ENCODE data around the gene MT1B. TPM values are rescaled to one million over a fixed set of nuclear protein-coding genes. Genes with fewer than 3 reads are reported as not detected.
A peak's percentile ranks its signal among the peaks of the same experiment; 100 is the strongest.

MT1B gene
- total RNA-seq, 8 experiments from 2014 or later: not detected

DNA sequence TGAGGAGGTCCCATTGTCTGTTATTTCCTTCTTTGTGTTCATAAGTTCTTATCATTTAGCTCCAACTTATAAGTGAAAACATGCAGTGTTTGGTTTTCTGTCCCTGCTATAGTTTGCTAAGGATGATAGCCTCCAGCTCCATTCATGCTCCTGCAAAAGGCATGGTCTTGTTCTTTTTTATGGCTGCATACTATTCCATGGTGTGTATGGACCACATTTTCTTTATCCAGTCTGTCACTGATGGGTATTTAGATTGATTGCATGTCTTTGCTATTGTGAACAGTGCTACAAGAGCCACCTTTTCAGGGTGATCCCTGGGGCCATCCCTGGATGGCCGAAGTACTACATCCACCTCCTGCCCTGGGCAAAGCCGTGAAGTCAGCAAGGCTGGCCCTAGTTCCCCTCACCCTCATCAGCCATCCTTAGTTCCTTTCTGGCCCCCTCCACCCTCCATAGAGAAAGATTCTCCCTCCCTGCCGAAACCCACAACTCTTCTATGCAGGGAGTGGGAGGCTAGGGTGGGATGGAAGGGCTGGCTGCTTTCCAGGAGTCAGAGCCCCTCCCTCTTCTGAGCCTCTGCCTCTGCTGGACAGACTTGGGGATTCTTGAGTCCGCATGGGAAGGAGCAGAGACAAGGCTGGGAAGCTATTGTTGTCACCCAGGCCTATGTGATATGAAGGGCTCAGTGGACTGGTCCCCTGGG, 38.9 kb downstream of the MT1B start:
- WGBS, 10 experiments: 0 to 100% (median 83%) methylated on average over 1 to 4 of the region's 4 CpGs; no CpG with 5 or more reads in 5 of the 10 experiments
- Histone ChIP-seq H3K4me3 (no peak overlapping the region), H3K27ac (no peak overlapping the region), H3K4me1 (replicated peaks in 1 of 2) (no peaks in the 10 kb centered on the region)
- ATAC-seq (replicated peaks in 6 of 8): no peak
- in situ Hi-C loops (cut with MboI; ENCODE audit: low pct_unique_long_range_greater_than_20kb in 2 of 9, low sequenced_read_pairs in 9 of 9, unreplicated experiment in 9 of 9): loop anchor here in 3 of 9 experiments (10.0 to 25.0 kb wide), 2 partner anchors 116 to 978 kb away; no protein-coding TSS in a partner anchor

DNA sequence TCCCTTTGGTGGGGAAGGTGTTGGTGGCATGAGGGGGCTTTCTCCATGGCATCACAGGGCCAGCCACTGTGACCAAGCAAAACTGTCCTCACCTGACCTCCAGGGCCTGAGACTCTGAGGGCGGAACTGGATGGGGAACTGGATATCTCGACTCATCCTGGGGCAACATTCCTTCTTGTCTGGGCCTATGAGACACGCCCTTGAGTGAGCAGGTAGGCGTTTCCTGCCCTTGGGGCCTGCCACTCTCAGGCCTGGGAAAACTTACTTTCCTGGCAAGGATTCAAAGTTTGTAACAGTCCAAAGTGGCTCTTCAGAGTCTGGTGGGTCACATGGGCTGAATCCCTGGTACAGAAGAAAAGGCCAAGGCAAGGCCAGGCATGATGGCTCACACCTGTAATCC, 40.2 kb downstream of the MT1B start:
- H3K4me3 ChIP-seq: no peak overlapping the region
- no peak overlapping the region for H3K27ac ChIP-seq
- peak in 3 of 8 experiments; percentile 43 to 77 (median 72) for ATAC-seq (replicated peaks in 6 of 8)
- WGBS, 10 experiments: 40 to 100% (median 67%) methylated on average over 1 to 2 of the region's 4 CpGs; no CpG with 5 or more reads in 7 of the 10 experiments
- in situ Hi-C loops (cut with MboI; ENCODE audit: low pct_unique_long_range_greater_than_20kb in 2 of 9, low sequenced_read_pairs in 9 of 9, unreplicated experiment in 9 of 9): loop anchor here in 3 of 9 experiments (10.0 to 25.0 kb wide), 2 partner anchors 117 to 980 kb away; no protein-coding TSS in a partner anchor
- H3K4me1 ChIP-seq (replicated peaks in 1 of 2): no peaks in the 10 kb centered on the region

DNA sequence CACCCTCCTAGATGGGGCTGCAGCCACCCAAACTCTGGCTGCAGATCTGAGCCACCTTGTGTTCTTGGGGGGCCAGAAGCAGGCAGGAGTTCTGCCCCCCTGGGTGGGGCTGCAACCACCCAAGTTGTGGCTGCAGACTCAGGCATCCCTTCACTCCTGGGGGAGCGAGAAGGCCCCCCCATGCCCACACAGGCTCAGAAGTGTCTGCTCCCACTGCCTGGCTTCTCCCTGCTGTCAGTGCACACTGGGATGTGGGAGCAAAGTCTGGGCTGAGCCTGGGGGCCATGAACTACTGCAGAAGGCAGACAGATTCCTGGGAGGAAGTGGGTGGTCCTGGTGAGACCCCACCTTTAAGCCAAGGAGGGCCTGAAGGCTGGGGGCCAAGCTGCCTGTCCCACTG, 43.6 kb downstream of the MT1B start:
- WGBS, 10 experiments: 60% methylated on average over 1 of the region's 1 CpG; no CpG with 5 or more reads in 9 of the 10 experiments
- no peak for ATAC-seq (replicated peaks in 6 of 8)
- Histone ChIP-seq H3K27ac (no peak overlapping the region), H3K4me3 (no peak overlapping the region), H3K4me1 (replicated peaks in 1 of 2) (no peaks in the 10 kb centered on the region)
- in situ Hi-C loops (cut with MboI; ENCODE audit: low pct_unique_long_range_greater_than_20kb in 2 of 9, low sequenced_read_pairs in 9 of 9, unreplicated experiment in 9 of 9): loop anchor here in 3 of 9 experiments (10.0 to 25.0 kb wide), 2 partner anchors 120 to 983 kb away; no protein-coding TSS in a partner anchor

DNA sequence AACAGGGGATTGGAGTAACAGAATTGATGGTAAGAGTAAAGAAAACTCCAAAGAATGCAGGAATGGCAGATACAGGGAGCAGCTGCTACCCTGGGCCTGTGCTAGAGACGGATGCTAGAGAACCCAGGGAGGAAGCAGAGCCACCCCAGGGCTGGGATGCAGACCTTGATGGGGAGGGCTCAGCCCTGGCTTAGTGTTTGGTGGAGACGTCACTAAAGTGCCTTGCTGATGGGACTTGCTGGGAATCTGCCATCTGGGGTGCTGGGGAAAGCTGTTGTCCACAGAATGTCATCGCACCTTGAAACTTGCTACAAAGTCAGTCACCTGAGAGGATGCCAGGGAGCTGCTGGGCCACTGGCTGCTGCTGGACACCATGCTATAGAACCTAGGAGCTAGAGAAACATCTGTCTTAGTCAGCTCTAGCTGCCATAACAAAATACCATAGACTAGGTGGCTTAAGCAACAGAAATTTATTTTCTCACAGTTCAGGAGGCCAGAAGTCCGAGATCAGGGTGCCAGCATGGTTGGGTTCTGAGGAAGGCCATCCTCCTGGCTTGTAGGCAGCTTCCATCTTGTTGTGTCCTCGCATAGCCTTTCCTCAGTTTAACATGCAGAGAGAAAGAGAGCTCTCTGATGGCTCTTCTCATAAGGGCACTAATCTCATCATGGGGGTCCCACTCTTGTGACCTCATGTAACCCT, 45.9 kb downstream of the MT1B start:
- WGBS, 10 experiments: 75 to 100% (median 87%) methylated on average over 1 to 4 of the region's 5 CpGs; no CpG with 5 or more reads in 2 of the 10 experiments
- in situ Hi-C loops (cut with MboI; ENCODE audit: low pct_unique_long_range_greater_than_20kb in 2 of 9, low sequenced_read_pairs in 9 of 9, unreplicated experiment in 9 of 9): loop anchor here in 3 of 9 experiments (10.0 to 25.0 kb wide), 2 partner anchors 123 to 985 kb away; no protein-coding TSS in a partner anchor
- H3K4me1 ChIP-seq (replicated peaks in 1 of 2): peaks cover 5 to 11% of the 10 kb centered on the region in 2 donors
- no peak overlapping the region for H3K4me3 ChIP-seq
- no peak overlapping the region for H3K27ac ChIP-seq
- no peak for ATAC-seq (replicated peaks in 6 of 8)

DNA sequence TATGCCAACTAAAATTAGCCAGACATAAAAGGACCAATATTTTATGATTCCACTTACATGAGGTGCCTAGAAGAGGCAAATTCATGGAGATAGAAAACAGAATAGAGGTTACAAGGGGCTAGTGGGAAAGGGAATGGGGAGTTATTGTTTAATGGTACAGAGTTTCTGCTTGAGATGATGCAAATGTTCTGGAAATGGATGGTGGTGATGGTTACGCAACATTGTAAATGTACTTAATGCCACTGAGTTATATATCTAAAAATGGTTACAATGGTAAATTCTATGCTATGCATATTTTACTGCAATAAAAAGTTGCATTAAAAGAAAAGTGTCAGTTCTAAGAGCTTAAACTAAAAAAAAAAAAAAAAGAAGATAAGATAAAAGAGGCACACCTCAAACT, 48.5 kb downstream of the MT1B start:
- 0 to 100% (median 45%) methylated on average over 1 of the region's 1 CpG; no CpG with 5 or more reads in 2 of the 10 experiments for whole genome bisulfite sequencing, 10 experiments
- no peak overlapping the region for H3K4me3 ChIP-seq
- H3K4me1 ChIP-seq (replicated peaks in 1 of 2): peaks cover 9 to 15% of the 10 kb centered on the region in 2 donors
- no peak overlapping the region for H3K27ac ChIP-seq
- no peak for ATAC-seq (replicated peaks in 6 of 8)
- in situ Hi-C loops (cut with MboI; ENCODE audit: low pct_unique_long_range_greater_than_20kb in 2 of 9, low sequenced_read_pairs in 9 of 9, unreplicated experiment in 9 of 9): no loop called here

DNA sequence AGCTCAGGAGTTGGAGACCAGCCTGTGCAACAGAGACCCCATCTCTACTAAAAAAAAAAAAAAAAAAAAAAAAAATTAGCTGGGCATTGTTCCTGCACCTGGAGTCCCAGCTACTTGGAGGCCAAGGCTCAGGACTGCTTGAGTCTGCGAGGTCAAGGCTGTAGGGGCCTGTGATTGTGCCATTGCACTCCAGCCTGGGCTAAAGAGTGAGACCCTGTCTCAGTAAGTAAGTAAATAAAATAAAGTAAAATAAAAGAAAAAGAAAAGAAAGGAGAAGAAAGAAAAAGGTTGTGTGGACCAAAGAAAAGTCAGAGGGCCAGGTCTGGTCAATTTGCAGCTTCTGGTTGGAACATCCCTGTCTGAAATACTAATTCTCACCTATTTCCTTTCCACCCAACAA, 48.9 kb downstream of the MT1B start:
- ATAC-seq (replicated peaks in 6 of 8): no peak
- H3K4me3 ChIP-seq: no peak overlapping the region
- WGBS, 10 experiments: 57 to 100% (median 94%) methylated on average over 1 of the region's 1 CpG; no CpG with 5 or more reads in 2 of the 10 experiments
- no peak overlapping the region for H3K27ac ChIP-seq
- peaks cover 9 to 15% of the 10 kb centered on the region in 2 donors for H3K4me1 ChIP-seq (replicated peaks in 1 of 2)
- in situ Hi-C loops (cut with MboI; ENCODE audit: low pct_unique_long_range_greater_than_20kb in 2 of 9, low sequenced_read_pairs in 9 of 9, unreplicated experiment in 9 of 9): no loop called here

DNA sequence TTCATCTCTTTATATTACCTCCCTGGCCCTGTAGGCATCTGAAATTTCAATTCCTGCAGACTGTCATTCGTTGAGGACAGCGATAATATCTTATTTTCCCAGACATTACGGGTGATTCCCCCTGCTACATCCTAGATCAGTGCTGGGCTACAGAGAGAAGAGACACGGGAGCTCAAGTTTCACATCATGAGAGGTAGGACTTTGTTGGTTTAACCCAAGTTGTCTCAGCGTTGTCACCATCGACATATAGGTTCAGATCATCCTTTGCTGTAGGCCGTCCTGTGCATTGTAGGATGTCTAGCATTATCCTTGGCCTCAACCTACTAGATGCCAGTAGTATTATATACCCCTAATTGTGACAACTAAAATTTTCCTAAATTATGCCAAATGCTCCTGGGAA, 49.8 kb downstream of the MT1B start:
- peak in 2 of 8 experiments; percentile 15 to 20 for ATAC-seq (replicated peaks in 6 of 8)
- H3K4me3 ChIP-seq: no peak overlapping the region
- in situ Hi-C loops (cut with MboI; ENCODE audit: low pct_unique_long_range_greater_than_20kb in 2 of 9, low sequenced_read_pairs in 9 of 9, unreplicated experiment in 9 of 9): no loop called here

More for the DNA sequence above, 49.8 kb downstream of the MT1B start:
- WGBS, 10 experiments: 0 to 94% (median 80%) methylated on average over 1 to 6 of the region's 7 CpGs; no CpG with 5 or more reads in 1 of the 10 experiments
- Histone ChIP-seq H3K27ac (no peak overlapping the region), H3K4me1 (replicated peaks in 1 of 2) (peaks cover 9 to 15% of the 10 kb centered on the region in 2 donors)

Other genes with a start within 250 kb of the MT1B start
- 100 to 1,000 TPM in 1 of 8 experiments, 10 to 100 TPM in 7; 49.1 to 165 (median 60.1) TPM for gene AMFR, start 226.3 kb upstream of the MT1B start, total RNA-seq
- gene NUDT21, start 200.6 kb upstream of the MT1B start, total RNA-seq: 100 to 1,000 TPM in 4 of 8 experiments, 10 to 100 TPM in 4; 32.7 to 149 (median 109) TPM
- 10 to 100 TPM; 20.9 to 59.0 (median 33.8) TPM for gene OGFOD1, start 200.3 kb upstream of the MT1B start, total RNA-seq
- 100 to 1,000 TPM in 1 of 8 experiments, 10 to 100 TPM in 7; 31.8 to 107 (median 45.7) TPM for gene BBS2, start 131.9 kb upstream of the MT1B start, total RNA-seq
- not detected for gene MT4, start 86.8 kb upstream of the MT1B start, total RNA-seq
- gene MT3, start 62.4 kb upstream of the MT1B start, total RNA-seq: 10 to 100 TPM in 2 of 8 experiments, 1 to 10 TPM in 3, not detected in 3; 1.9 to 16.9 (median 8.7) TPM
- 100 to 1,000 TPM in 3 of 8 experiments, 10 to 100 TPM in 2, 1 to 10 TPM in 3; 4.5 to 313 (median 43.5) TPM for gene MT2A, start 43.3 kb upstream of the MT1B start, total RNA-seq
- 10 to 100 TPM in 3 of 8 experiments, 1 to 10 TPM in 5; 1.1 to 96.8 (median 4.4) TPM for gene MT1E, start 26.1 kb upstream of the MT1B start, total RNA-seq
- 1 to 10 TPM in 1 of 8 experiments, under 1 TPM in 3, not detected in 4; 0.25 to 1.5 (median 0.46) TPM for gene MT1M, start 19.2 kb upstream of the MT1B start, total RNA-seq
- gene MT1A, start 13.2 kb upstream of the MT1B start, total RNA-seq: 1 to 10 TPM in 1 of 8 experiments, not detected in 7; 3.0 TPM
- gene MT1F, start 6.1 kb downstream of the MT1B start, total RNA-seq: 100 to 1,000 TPM in 1 of 8 experiments, 10 to 100 TPM in 3, 1 to 10 TPM in 3, not detected in 1; 1.8 to 156 (median 11.3) TPM
- gene MT1G, start 16.2 kb downstream of the MT1B start, total RNA-seq: 100 to 1,000 TPM in 1 of 8 experiments, 1 to 10 TPM in 6, under 1 TPM in 1; 0.54 to 432 (median 3.5) TPM
- gene MT1H, start 17.9 kb downstream of the MT1B start, total RNA-seq: 1 to 10 TPM in 1 of 8 experiments, under 1 TPM in 1, not detected in 6; 0.66 to 9.9 TPM
- gene MT1X, start 30.6 kb downstream of the MT1B start, total RNA-seq: 1,000 to 10,000 TPM in 1 of 8 experiments, 10 to 100 TPM in 7; 21.9 to 1,765 (median 42.9) TPM
- gene NUP93, start 78.2 kb downstream of the MT1B start, total RNA-seq: 100 to 1,000 TPM in 2 of 8 experiments, 10 to 100 TPM in 6; 48.6 to 123 (median 95.5) TPM
- gene SLC12A3, start 213.3 kb downstream of the MT1B start, total RNA-seq: under 1 TPM in 5 of 8 experiments, not detected in 3; 0.05 to 0.81 (median 0.35) TPM

All from motor neuron (in vitro differentiated cells).